Measurements from ENCODE around the gene PROM1. TPM values are rescaled to one million over a fixed set of nuclear protein-coding genes. Genes with fewer than 3 reads are reported as not detected.

The PROM1 gene
- total and polyA plus RNA-seq, 2 of the 8 experiments (the other 6 are each of a cell fraction or from before 2014, with no cell fraction given) = 36.0 to 59.7 TPM

DNA sequence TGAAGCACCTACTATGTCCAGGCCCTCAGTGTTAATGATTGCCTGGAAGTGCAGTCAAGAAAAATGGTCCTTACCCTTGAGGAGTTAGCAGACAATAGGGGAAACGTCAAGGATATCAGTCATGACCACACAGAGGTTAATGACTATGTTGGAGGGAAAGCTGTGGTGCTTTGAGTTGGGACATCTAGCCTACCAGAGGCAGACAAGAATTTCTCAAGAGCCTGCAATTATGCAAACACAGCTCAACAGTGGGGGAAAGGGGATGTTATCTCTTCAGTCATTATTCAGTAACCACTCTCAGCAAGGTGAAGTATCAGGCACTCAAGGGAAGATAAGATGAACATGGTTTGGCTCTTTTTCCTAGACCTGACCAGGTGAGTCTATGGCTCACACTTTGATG, 138.3 kb downstream of the PROM1 start:
- 89% methylated on average over 1 of the region's 1 CpG; no CpG with 5 or more reads in 1 of the 2 experiments for WGBS, 2 experiments (ENCODE audit: extremely low coverage in 1 of 2, insufficient coverage in 1 of 2, insufficient read length in 1 of 2, insufficient replicate concordance in 2 of 2, low coverage in 1 of 2, low lambda C conversion rate in 2 of 2, missing lambda C conversion rate in 1 of 2)
- Histone ChIP-seq H3K27ac (ENCODE audit: low read depth, low read length) (no peak overlapping the region), H3K23ac (ENCODE audit: insufficient read length) (no peak overlapping the region), H3K9me3 (ENCODE audit: insufficient read depth in 2 of 2, low read depth in 1 of 2, low read length in 1 of 2) (no peaks in the 10 kb centered on the region), H2BK5ac (ENCODE audit: low read depth, low read length) (no peak overlapping the region), H4K8ac (ENCODE audit: extremely low read depth, insufficient read depth, low read length) (no peak overlapping the region), H3K4me2 (ENCODE audit: insufficient read depth in 1 of 2, low read depth in 2 of 2, low read length in 2 of 2) (no peak overlapping the region), H2AK5ac (ENCODE audit: low read depth, low read length) (no peak overlapping the region), H3K14ac (ENCODE audit: insufficient read length) (no peak overlapping the region), H4K20me1 (replicated peaks in 1 of 2; ENCODE audit: control insufficient read depth in 1 of 2, insufficient read depth in 2 of 2, low read length in 2 of 2) (peaks cover 0 to under 1% of the 10 kb centered on the region in 2 experiments), H2BK12ac (ENCODE audit: low read depth, low read length) (no peak overlapping the region), H3K56ac (replicated peaks; ENCODE audit: insufficient read length, low read depth, low read length) (no peak overlapping the region), H2BK120ac (replicated peaks; ENCODE audit: low read depth, low read length) (no peak overlapping the region), H2BK15ac (ENCODE audit: low read length) (no peak overlapping the region), H2AFZ (ENCODE audit: low read length) (no peak overlapping the region), H3K4me3 (ENCODE audit: extremely low read depth in 1 of 4, insufficient read depth in 2 of 4, low read depth in 3 of 4, low read length in 4 of 4) (no peak overlapping the region), H3K9ac (replicated peaks in 1 of 4; ENCODE audit: extremely low read depth in 1 of 4, low read depth in 3 of 4, low read length in 3 of 4) (no peak overlapping the region), H3K4ac (replicated peaks; ENCODE audit: insufficient read length, low read depth, low read length) (no peak overlapping the region), H3K79me2 (ENCODE audit: control insufficient read depth in 1 of 2, insufficient read depth in 2 of 2, low read length in 2 of 2) (no peaks in the 10 kb centered on the region), H4K5ac (ENCODE audit: insufficient read length, low read depth, low read length) (no peak overlapping the region), H3K79me1 (ENCODE audit: low read depth, low read length) (no peaks in the 10 kb centered on the region), H2BK20ac (ENCODE audit: low read length) (no peak overlapping the region), H3K27me3 (replicated peaks in 1 of 4; ENCODE audit: control insufficient read depth in 3 of 4, extremely low read depth in 1 of 4, insufficient read depth in 3 of 4, low read length in 3 of 4) (no peaks in the 10 kb centered on the region), H3K18ac (ENCODE audit: extremely low read depth, low read length) (no peak overlapping the region), H4K91ac (replicated peaks; ENCODE audit: insufficient read length, low read length) (no peak overlapping the region), H3K23me2 (ENCODE audit: low read depth, low read length) (0 out of 2 replicates have a peak, but pooled peaks cover under 1% of the 10 kb centered on the region), H3K4me1 (replicated peaks in 1 of 4; ENCODE audit: control insufficient read depth in 3 of 4, insufficient read depth in 4 of 4, low read length in 3 of 4) (no peaks in the 10 kb centered on the region), H3K36me3 (ENCODE audit: control insufficient read depth in 2 of 4, insufficient read depth in 4 of 4, low read length in 3 of 4) (no peaks in the 10 kb centered on the region)
- no peak for DNase-seq (ENCODE audit: low read depth in 1 of 2, low spot score in 2 of 2)
- TF ChIP-seq PHF8 (conservative IDR thresholded peaks at IDR 0.05; ENCODE audit: low read depth, low read length) (no peak), CBX8 (IDR thresholded peaks at IDR 0.05; ENCODE audit: borderline replicate concordance, low read depth, low read length) (no peak), EZH2 (IDR thresholded peaks at IDR 0.05; ENCODE audit: low read depth, low read length, severe bottlenecking) (no peak), KDM1A (IDR thresholded peaks at IDR 0.05; ENCODE audit: borderline replicate concordance, low read length) (no peak), SP2 (IDR thresholded peaks at IDR 0.05; ENCODE audit: low read length) (no peak), FOSL1 (IDR thresholded peaks at IDR 0.05; ENCODE audit: insufficient read depth, low read depth, low read length) (no peak), SIN3A (conservative IDR thresholded peaks at IDR 0.05 in 1 of 2, IDR thresholded peaks at IDR 0.05 in 1 of 2; ENCODE audit: low read depth in 1 of 2, low read length in 2 of 2) (no peak), POLR2AphosphoS5 (IDR thresholded peaks at IDR 0.05; ENCODE audit: low read depth, low read length) (no peak), GTF2F1 (IDR thresholded peaks at IDR 0.05; ENCODE audit: borderline replicate concordance, low read depth, low read length) (no peak), RFX5 (IDR thresholded peaks at IDR 0.05; ENCODE audit: borderline replicate concordance, low read depth, low read length) (no peak)
- TF ChIP-seq, protein P1, sequence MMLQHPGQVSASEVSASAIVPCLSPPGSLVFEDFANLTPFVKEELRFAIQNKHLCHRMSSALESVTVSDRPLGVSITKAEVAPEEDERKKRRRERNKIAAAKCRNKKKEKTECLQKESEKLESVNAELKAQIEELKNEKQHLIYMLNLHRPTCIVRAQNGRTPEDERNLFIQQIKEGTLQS (IDR thresholded peaks at IDR 0.05; ENCODE audit: insufficient read depth, low read depth, low read length) = no peak
- TF ChIP-seq, protein P2, sequence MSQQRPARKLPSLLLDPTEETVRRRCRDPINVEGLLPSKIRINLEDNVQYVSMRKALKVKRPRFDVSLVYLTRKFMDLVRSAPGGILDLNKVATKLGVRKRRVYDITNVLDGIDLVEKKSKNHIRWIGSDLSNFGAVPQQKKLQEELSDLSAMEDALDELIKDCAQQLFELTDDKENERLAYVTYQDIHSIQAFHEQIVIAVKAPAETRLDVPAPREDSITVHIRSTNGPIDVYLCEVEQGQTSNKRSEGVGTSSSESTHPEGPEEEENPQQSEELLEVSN (IDR thresholded peaks at IDR 0.05) = no peak
- CTCF ChIA-PET (ENCODE audit: partially characterized antibody) = interaction anchor here (3.0 to 3.1 kb wide), 3 partner anchors 10 to 140 kb away, joined by 8 to 15 read pairs (median 11); no protein-coding TSS in a partner anchor
- POLR2A ChIA-PET (ENCODE audit: partially characterized antibody) = no interaction called here
- no peak for FAIRE-seq

Data from H1 (cell line).